K562 (cell line): ENCODE measurements around the gene HNRNPK. TPM values are rescaled to one million over a fixed set of nuclear protein-coding genes. Genes with fewer than 3 reads are reported as not detected.
A peak's percentile ranks its signal among the peaks of the same experiment; 100 is the strongest.

Experiments used
- ATF7 ChIP-seq: fragments of 450-650 bp; IDR thresholded peaks from 2 replicates; pipeline ENCODE4 v1.7.1; 2014; ENCODE audit warnings: mild to moderate bottlenecking, moderate library complexity
- CHCHD3 ChIP-seq: fragments of 250-450 bp; sonication (Bioruptor Pico); IDR thresholded peaks from 2 replicates; pipeline ENCODE4 v2.1.2; 2022; ENCODE audit warnings: mild to moderate bottlenecking
- CUX1 ChIP-seq: fragments of 200-800 bp; sonication (Bioruptor generic); IDR thresholded peaks from 2 replicates; pipeline ENCODE4 v1.6.1; 2016; ENCODE audit warnings: missing genetic modification characterization, missing compliant biosample characterization
- FIP1L1 ChIP-seq: fragments of 200-400 bp; formaldehyde crosslinking; IDR thresholded peaks from 2 replicates; pipeline ENCODE4 v1.6.1; 2018; ENCODE audit warnings: mild to moderate bottlenecking, low read depth, low read length; ENCODE audit not compliant: poor library complexity, severe bottlenecking
- GTF2B ChIP-seq: IDR thresholded peaks from 2 replicates; pipeline ENCODE4 v1.6.1; 2011; ENCODE audit not compliant: insufficient read length; ENCODE audit errors: extremely low read depth
- IRF9 ChIP-seq: fragments of 450-650 bp; IDR thresholded peaks from 2 replicates; pipeline ENCODE4 v1.6.1; 2016; ENCODE audit warnings: missing biosample characterization, missing genetic modification characterization
- KDM1A ChIP-seq, 2 experiments: fragments of 450-650 bp; IDR thresholded peaks; 2 replicates each; pipeline ENCODE4 v1.6.1; 2016; ENCODE audit warnings: mild to moderate bottlenecking in 2 of 2
- MAX ChIP-seq: sonication (generic); formaldehyde crosslinking; IDR thresholded peaks from 2 replicates; pipeline ENCODE4 v1.9.0; 2022; ENCODE audit warnings: mild to moderate bottlenecking, missing genetic modification reagents
- PCBP1 ChIP-seq: fragments of 200-400 bp; formaldehyde crosslinking; IDR thresholded peaks from 2 replicates; pipeline ENCODE4 v1.6.1; 2018; ENCODE audit warnings: mild to moderate bottlenecking, low read depth, low read length; ENCODE audit not compliant: poor library complexity, severe bottlenecking
- RAD51 ChIP-seq: fragments of 450-650 bp; IDR thresholded peaks from 2 replicates; pipeline ENCODE4 v1.7.1; 2016; ENCODE audit warnings: low read depth, mild to moderate bottlenecking, borderline replicate concordance
- SAFB2 ChIP-seq: fragments of 200-400 bp; formaldehyde crosslinking; IDR thresholded peaks from 2 replicates; pipeline ENCODE4 v1.6.1; 2018; ENCODE audit warnings: borderline replicate concordance, low read length, low read depth, moderate library complexity; ENCODE audit not compliant: severe bottlenecking
- SOX6 ChIP-seq: fragments of 450-650 bp; IDR thresholded peaks from 2 replicates; pipeline ENCODE4 v1.6.1; 2014; ENCODE audit warnings: mild to moderate bottlenecking
- SP1 ChIP-seq: sonication (generic); formaldehyde crosslinking; IDR thresholded peaks from 2 replicates; pipeline ENCODE4 v1.8.1; 2022; ENCODE audit warnings: mild to moderate bottlenecking, missing genetic modification reagents
- STAG1 ChIP-seq: sonication (generic); formaldehyde crosslinking; IDR thresholded peaks from 2 replicates; pipeline ENCODE4 v1.5.0; 2020; ENCODE audit warnings: missing genetic modification reagents, borderline replicate concordance
- USF1 ChIP-seq: sonication (generic); formaldehyde crosslinking; IDR thresholded peaks from 2 replicates; pipeline ENCODE4 v1.9.0; 2022; ENCODE audit warnings: mild to moderate bottlenecking, missing genetic modification reagents
- ZKSCAN1 ChIP-seq: fragments of 150-350 bp; IDR thresholded peaks from 2 replicates; pipeline ENCODE4 v1.6.1; 2016; ENCODE audit warnings: low read depth, low read length
- ZNF316 ChIP-seq: fragments of 450-650 bp; IDR thresholded peaks from 2 replicates; pipeline ENCODE4 v1.6.1; 2016
- ZNF778 ChIP-seq: fragments of 450-650 bp; formaldehyde crosslinking; IDR thresholded peaks from 2 replicates; pipeline ENCODE4 v1.4.0; 2020; ENCODE audit warnings: mild to moderate bottlenecking, moderate library complexity
- ZNF830 ChIP-seq: fragments of 250-450 bp; sonication (Bioruptor Pico); IDR thresholded peaks from 2 replicates; pipeline ENCODE4 v1.5.0; 2021; ENCODE audit warnings: mild to moderate bottlenecking
- polyA plus RNA-seq, 8 experiments: library from polyadenylated mRNA; depleted of rRNA in 4 of 8; stranded (reverse) in 5 of 8; unstranded in 3 of 8; fragments of >200 nt; fragmentation: Nextera tagmentation in 2 of 8; fragmentation: Illumina TruSeq in 1 of 8; extraction: Ambion mirVana in 2 of 8; extraction: Trizol in 1 of 8; gene quantifications; 2 replicates each; pipeline versions ENCODE4 v1.2.1 to v1.2.3, GENCODE V29; 2011 to 2014; ENCODE audit warnings: inconsistent platforms in 1 of 8, missing spikeins in 1 of 8
- total RNA-seq, 7 experiments: library from RNA; depleted of rRNA in 6 of 7; stranded (reverse); fragments of >200 nt in 6 of 7; fragmentation: Illumina TruSeq in 2 of 7; extraction: Trizol in 2 of 7; gene quantifications; 2 replicates each; pipeline versions ENCODE4 v1.2.1 to v1.2.3, GENCODE V29; 2011 to 2021; ENCODE audit warnings: low replicate concordance in 1 of 7

Gene HNRNPK
- total and polyA plus RNA-seq, 9 of the 15 experiments (the other 6 are each of a cell fraction or from before 2014, with no cell fraction given), result 224 to 883 (median 618) TPM

GRCh38 chr9:83986765-83987401, 6.9 kb upstream of the HNRNPK start (continued):
- TF ChIP-seq MAX (CRISPR knock-in tag) (peak; percentile 64), PCBP1 (no peak), USF1 (CRISPR knock-in tag) (peak; percentile 37; the same call in 1 of the 2 replicates), CHCHD3 (CRISPR knock-in tag) (no peak), ZNF316 (peak; percentile 17; the same call in 1 of the 2 replicates), ZKSCAN1 (no peak), ZNF830 (CRISPR knock-in tag) (no peak), SP1 (CRISPR knock-in tag) (no peak), GTF2B (no peak), KDM1A (IDR thresholded peaks at IDR 0.05) (peak; percentile 49 to 66; a peak in 2 of 4 replicates), RAD51 (no peak), ZNF778 (CRISPR knock-in tag) (no peak), SAFB2 (no peak), CUX1 (CRISPR knock-in tag) (no peak), FIP1L1 (no peak), SOX6 (peak; percentile 72), IRF9 (tag) (0 out of 2 replicates have a peak, but pooled peaks have one; percentile 9), ATF7 (peak; percentile 48; the same call in 1 of the 2 replicates), STAG1 (CRISPR knock-in tag) (no peak)
